OCI-LY7 (cell line): ENCODE data around the gene HOXD4.

Source experiments
- EZH2phosphoT487 ChIP-seq: fragments of 200-600 bp; sonication (generic); IDR thresholded peaks from 2 replicates; pipeline ENCODE4 v1.6.1; 2018; ENCODE audit warnings: low read depth, borderline replicate concordance, mild to moderate bottlenecking, mixed run types, antibody characterized with exemption, low read length, moderate library complexity, mixed read lengths
- TF ChIP-seq, protein P1 (sequence below): fragments of 200-600 bp; sonication (generic); conservative IDR thresholded peaks from 2 replicates; pipeline ENCODE4 v1.5.1; 2014; ENCODE audit warnings: mild to moderate bottlenecking, antibody characterized with exemption, low read length, moderate library complexity, mixed read lengths

DNA sequence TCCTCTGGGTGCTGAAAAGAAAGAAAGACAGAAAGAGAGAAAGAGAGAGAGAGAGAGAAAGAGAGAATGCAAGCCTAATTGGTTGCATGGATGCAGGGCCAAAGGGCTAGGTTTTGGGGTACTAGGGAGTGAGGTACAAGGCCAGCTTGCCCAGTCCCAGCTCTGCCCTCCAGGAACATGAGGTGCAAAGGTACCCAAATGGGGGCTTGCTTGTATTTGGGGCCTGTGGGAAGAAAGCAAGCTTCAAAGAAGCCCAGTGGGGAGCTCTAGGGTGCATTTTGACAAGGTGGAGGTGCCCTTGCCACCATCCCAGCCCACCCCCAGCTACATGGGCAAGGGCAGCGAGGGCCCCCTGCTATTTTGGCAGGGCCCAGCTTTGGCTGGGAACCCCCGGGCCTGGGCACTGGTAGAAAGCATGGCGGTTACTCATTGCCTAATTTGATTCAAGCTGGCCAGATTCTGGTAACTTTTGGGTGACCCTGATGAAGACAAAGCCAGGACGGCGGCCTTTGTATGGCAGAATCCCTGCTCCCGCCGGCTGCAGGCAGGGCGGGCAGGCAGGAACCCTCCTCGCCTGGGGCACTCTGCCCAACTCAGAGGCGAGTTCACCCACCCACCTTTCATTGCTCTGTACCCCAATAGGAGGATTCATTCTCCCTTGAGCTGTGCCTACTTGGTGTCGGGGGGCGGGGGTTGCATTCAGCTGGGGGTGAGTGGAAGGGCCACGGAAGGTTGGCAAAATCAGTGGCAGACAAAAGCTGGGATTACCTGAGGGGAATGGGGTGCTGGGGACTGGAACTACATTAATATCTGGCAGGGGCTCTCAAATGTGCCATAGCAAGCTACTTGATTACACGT, 537 bp upstream of the HOXD4 start:
- TF ChIP-seq, protein P1, sequence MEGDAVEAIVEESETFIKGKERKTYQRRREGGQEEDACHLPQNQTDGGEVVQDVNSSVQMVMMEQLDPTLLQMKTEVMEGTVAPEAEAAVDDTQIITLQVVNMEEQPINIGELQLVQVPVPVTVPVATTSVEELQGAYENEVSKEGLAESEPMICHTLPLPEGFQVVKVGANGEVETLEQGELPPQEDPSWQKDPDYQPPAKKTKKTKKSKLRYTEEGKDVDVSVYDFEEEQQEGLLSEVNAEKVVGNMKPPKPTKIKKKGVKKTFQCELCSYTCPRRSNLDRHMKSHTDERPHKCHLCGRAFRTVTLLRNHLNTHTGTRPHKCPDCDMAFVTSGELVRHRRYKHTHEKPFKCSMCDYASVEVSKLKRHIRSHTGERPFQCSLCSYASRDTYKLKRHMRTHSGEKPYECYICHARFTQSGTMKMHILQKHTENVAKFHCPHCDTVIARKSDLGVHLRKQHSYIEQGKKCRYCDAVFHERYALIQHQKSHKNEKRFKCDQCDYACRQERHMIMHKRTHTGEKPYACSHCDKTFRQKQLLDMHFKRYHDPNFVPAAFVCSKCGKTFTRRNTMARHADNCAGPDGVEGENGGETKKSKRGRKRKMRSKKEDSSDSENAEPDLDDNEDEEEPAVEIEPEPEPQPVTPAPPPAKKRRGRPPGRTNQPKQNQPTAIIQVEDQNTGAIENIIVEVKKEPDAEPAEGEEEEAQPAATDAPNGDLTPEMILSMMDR: no peak
- no peak for TF ChIP-seq EZH2phosphoT487
